ENCODE results near the gene FAM227B. TPM values are rescaled to one million over a fixed set of nuclear protein-coding genes. Genes with fewer than 3 reads are reported as not detected.
"Not testable (repeated sequence)": the region's sequence is repeated elsewhere in the genome, so short reads cannot be mapped to it uniquely, and the experiment has no call there.

Gene FAM227B
- total and polyA plus RNA-seq, 10 donors, result 4.1 to 7.5 (median 5.2) TPM

DNA sequence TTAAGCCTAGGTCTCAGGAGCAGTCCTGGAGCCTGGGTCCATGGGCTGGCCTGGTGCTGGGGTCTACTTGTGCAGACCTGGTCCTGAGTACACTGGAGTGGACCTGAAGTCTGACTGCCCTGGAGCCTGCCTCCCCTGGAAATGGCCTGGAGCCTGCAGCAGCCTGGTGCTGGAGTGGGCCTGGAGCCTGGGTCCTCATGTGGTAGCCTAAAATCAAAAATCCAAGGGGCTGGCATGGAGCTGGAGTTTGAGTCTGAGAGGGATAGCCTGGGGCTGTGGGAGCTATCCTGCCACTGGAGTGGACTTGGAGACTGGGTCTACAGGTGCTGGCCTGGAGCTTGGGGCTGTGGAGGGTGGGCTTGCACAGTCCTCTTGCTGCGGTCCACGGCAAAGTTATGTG is 15.0 kb downstream of the FAM227B start:
- Histone ChIP-seq H3K4me1 (no peaks in the 10 kb centered on the region), H3K9me3 (peaks cover under 1 to 51% (median 45%) of the 10 kb centered on the region in 8 donors), H3K36me3 (peaks cover 0 to 35% (median 5%) of the 10 kb centered on the region in 6 donors), H3K27me3 (replicated peaks in 1 of 7) (no peaks in the 10 kb centered on the region), H3K4me3 (no peak overlapping the region), H3K27ac (no peak overlapping the region)
- intact Hi-C loops (cut with DNase I; ENCODE audit: low total_unique reads), result no loop called here
- no peak for DNase-seq
- no peak for TF ChIP-seq POLR2AphosphoS5 (IDR thresholded peaks at IDR 0.05)
- TF ChIP-seq, protein P1, sequence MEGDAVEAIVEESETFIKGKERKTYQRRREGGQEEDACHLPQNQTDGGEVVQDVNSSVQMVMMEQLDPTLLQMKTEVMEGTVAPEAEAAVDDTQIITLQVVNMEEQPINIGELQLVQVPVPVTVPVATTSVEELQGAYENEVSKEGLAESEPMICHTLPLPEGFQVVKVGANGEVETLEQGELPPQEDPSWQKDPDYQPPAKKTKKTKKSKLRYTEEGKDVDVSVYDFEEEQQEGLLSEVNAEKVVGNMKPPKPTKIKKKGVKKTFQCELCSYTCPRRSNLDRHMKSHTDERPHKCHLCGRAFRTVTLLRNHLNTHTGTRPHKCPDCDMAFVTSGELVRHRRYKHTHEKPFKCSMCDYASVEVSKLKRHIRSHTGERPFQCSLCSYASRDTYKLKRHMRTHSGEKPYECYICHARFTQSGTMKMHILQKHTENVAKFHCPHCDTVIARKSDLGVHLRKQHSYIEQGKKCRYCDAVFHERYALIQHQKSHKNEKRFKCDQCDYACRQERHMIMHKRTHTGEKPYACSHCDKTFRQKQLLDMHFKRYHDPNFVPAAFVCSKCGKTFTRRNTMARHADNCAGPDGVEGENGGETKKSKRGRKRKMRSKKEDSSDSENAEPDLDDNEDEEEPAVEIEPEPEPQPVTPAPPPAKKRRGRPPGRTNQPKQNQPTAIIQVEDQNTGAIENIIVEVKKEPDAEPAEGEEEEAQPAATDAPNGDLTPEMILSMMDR (IDR thresholded peaks at IDR 0.05 in 8 of 11, conservative IDR thresholded peaks at IDR 0.05 in 3 of 11), result no peak
- no peak for TF ChIP-seq POLR2A (IDR thresholded peaks at IDR 0.05)
- 97 to 100% (median 100%) methylated on average over 2 of the region's 2 CpGs for WGBS, 5 donors

DNA sequence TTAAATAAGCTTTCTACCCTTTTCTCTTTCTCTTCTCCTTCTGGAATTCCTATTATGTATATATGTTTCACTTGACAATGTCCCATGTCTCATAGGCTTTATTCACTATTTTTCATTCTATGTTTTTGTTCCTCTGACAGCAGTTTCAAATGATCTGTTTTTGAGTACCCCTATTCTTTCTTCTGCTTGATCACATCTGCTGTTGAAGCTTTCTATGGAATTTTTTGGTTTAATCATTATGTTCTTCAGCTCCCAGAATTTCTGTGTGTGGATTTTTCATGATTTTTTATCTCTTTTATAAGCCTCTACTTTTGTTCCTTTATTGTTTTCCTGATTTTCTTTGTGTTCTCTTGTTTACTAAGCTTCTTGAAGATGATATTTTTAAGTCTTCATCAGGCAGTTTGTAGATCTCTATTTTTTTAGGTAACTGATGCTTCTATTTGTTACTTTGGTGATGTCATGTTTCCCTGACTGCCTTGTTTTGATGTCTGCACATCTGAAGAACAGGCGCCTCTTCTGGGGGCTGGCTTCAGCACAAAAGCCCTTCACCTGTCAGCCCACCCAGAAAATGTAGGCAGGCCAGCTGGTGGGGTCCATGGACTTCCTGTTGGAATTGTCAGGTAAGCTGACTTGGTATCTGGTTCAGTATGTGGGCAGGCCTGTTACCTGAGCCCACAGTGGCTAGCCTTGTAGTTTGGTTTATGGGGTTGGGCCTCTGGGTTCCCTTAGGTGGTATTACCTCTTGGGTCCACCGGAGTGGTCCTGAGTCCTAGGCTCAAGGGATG is 15.8 kb downstream of the FAM227B start:
- intact Hi-C loops (cut with DNase I; ENCODE audit: low total_unique reads), result no loop called here
- DNase-seq, result no peak
- no peaks in the 10 kb centered on the region for H3K27me3 ChIP-seq (replicated peaks in 1 of 7)
- H3K36me3 ChIP-seq, result peaks cover 0 to 39% (median 5%) of the 10 kb centered on the region in 6 donors
- no peaks in the 10 kb centered on the region for H3K4me1 ChIP-seq
- H3K9me3 ChIP-seq, result peaks cover 3 to 58% (median 53%) of the 10 kb centered on the region in 8 donors
- H3K27ac ChIP-seq, result no peak overlapping the region
- no peak overlapping the region for H3K4me3 ChIP-seq
- TF ChIP-seq, protein P1 (IDR thresholded peaks at IDR 0.05 in 8 of 11, conservative IDR thresholded peaks at IDR 0.05 in 3 of 11), result no peak
- no peak for TF ChIP-seq POLR2A (IDR thresholded peaks at IDR 0.05)
- TF ChIP-seq POLR2AphosphoS5 (IDR thresholded peaks at IDR 0.05), result no peak
- WGBS, 5 donors, result 94 to 100% (median 98%) methylated on average over 1 to 2 of the region's 2 CpGs

DNA sequence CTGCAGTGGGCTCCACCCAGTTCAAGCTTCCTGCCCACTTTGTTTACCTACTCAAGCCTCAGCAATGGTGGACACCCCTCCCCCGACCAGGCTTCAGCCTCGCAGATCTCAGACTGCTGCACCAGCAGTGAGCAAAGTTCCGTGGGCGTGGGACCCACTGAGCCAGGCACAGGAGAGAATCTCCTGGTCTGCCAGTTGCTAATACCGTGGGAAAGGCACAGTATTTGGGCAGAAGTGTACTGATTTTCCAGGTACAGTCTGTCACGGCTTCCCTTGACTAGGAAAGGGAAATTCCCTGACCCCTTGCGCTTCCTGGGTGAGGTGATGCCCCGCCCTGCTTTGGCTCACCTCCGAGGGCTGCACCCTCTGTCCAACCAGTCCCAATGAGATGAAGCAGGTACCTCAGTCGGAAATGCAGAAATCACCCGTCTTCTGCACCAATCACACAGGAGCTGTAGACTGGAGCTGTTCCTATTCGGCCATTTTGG is 27.7 kb downstream of the FAM227B start:
- intact Hi-C loops (cut with DNase I; ENCODE audit: low total_unique reads); H3K27me3 ChIP-seq (replicated peaks in 1 of 7); DNase-seq; H3K4me3 ChIP-seq; H3K36me3 ChIP-seq; H3K4me1 ChIP-seq; H3K27ac ChIP-seq: not testable (repeated sequence)
- H3K9me3 ChIP-seq, result peaks cover 6 to 53% (median 44%) of the 10 kb centered on the region in 8 donors
- WGBS, 5 donors, result 91 to 95% (median 93%) methylated on average over 10 to 12 of the region's 12 CpGs

GRCh38 chr15:49589030-49589429 is 31.6 kb downstream of the FAM227B start:
- no peaks in the 10 kb centered on the region for H3K27me3 ChIP-seq (replicated peaks in 1 of 7)
- H3K9me3 ChIP-seq, result peaks cover 0 to 35% (median 16%) of the 10 kb centered on the region in 8 donors
- peaks cover 0 to 5% (median 0%) of the 10 kb centered on the region in 6 donors for H3K4me1 ChIP-seq
- no peak overlapping the region for H3K27ac ChIP-seq
- TF ChIP-seq POLR2AphosphoS5 (IDR thresholded peaks at IDR 0.05) (no peak), POLR2A (IDR thresholded peaks at IDR 0.05) (no peak)
- TF ChIP-seq, protein P1 (IDR thresholded peaks at IDR 0.05 in 8 of 11, conservative IDR thresholded peaks at IDR 0.05 in 3 of 11), result no peak
- H3K4me3 ChIP-seq, result no peak overlapping the region
- H3K36me3 ChIP-seq, result peaks cover 0 to 6% (median 0%) of the 10 kb centered on the region in 6 donors
- intact Hi-C loops (cut with DNase I; ENCODE audit: low total_unique reads), result no loop called here
- DNase-seq, result no peak

Measured in spleen (tissue), 11 donors.